Activated CD4-positive, CD25-positive, alpha-beta regulatory T cell treated with anti-CD3 and anti-CD28 coated beads, Interleukin-2, amount 50 U/mL, for 24 hours (primary cell): ENCODE data around the gene RBM10.

Experiments used
- ATAC-seq, 2 donors: fragments of 150-1000 bp; cut with Tn5 transposase; one replicate each; pipeline ENCODE4 v1.10.0; 2021; ENCODE audit warnings: mild to moderate bottlenecking in 1 of 2, moderate library complexity in 1 of 2

The RBM10 gene

GRCh38 chrX:47222751-47223350 is 77.8 kb downstream of the RBM10 start:
- ATAC-seq = no peak

- no peak for ATAC-seq
Measured at GRCh38 chrX:47223476-47224250, 78.6 kb downstream of the RBM10 start.

GRCh38 chrX:47224266-47224895 is 79.4 kb downstream of the RBM10 start:
- no peak for ATAC-seq

GRCh38 chrX:47224896-47225290 is 79.9 kb downstream of the RBM10 start:
- ATAC-seq = no peak

- no peak for ATAC-seq
Measured at GRCh38 chrX:47226071-47226470, 81.0 kb downstream of the RBM10 start.

- ATAC-seq = no peak
Measured at GRCh38 chrX:47226531-47227333, 81.7 kb downstream of the RBM10 start.

- ATAC-seq = no peak
Measured at GRCh38 chrX:47227334-47227583, 82.2 kb downstream of the RBM10 start.

GRCh38 chrX:47228550-47229270 is 83.7 kb downstream of the RBM10 start:
- ATAC-seq = no peak

GRCh38 chrX:47229427-47229826 is 84.4 kb downstream of the RBM10 start:
- no peak for ATAC-seq

- ATAC-seq = no peak
Measured at GRCh38 chrX:47230136-47230868, 85.3 kb downstream of the RBM10 start.

GRCh38 chrX:47231167-47231566 is 86.1 kb downstream of the RBM10 start:
- no peak for ATAC-seq

- ATAC-seq = no peak
Measured at GRCh38 chrX:47232197-47232802, 87.3 kb downstream of the RBM10 start.

GRCh38 chrX:47232803-47233332 is 87.8 kb downstream of the RBM10 start, which contains the start of gene USP11:
Gene USP11, plus strand, starts transcription at chrX:47233009. Its CDS starts 35 bp downstream, at chrX:47233044.
- peak; percentile 3 to 7 for ATAC-seq

GRCh38 chrX:47233333-47234113 is 88.5 kb downstream of the RBM10 start:
- ATAC-seq = peak; percentile 92 to 93

GRCh38 chrX:47234583-47234982 is 89.6 kb downstream of the RBM10 start:
- ATAC-seq = no peak

GRCh38 chrX:47235691-47236103 is 90.7 kb downstream of the RBM10 start:
- no peak for ATAC-seq
